ENCODE results near the gene FNDC3B. TPM values are rescaled to one million over a fixed set of nuclear protein-coding genes. Genes with fewer than 3 reads are reported as not detected.

The FNDC3B gene
- total RNA-seq, 1 donor from 2014 or later, result 54.9 TPM

GRCh38 chr3:172046268-172046915 lies 7.0 kb downstream of the FNDC3B start:
- H3K4me1 ChIP-seq, result peaks cover 5 to 34% of the 10 kb centered on the region in 2 donors
- intact Hi-C loops (cut with DNase I), result no loop called here
- peak overlapping the region in 1 of 2 donors; percentile 100 for H3K27ac ChIP-seq

GRCh38 chr3:172047567-172048115 lies 8.3 kb downstream of the FNDC3B start:
- no peak for DNase-seq (ENCODE audit: low spot score in 2 of 2)
- no peaks in the 10 kb centered on the region for H3K27me3 ChIP-seq
- H3K4me3 ChIP-seq, result no peak overlapping the region
- intact Hi-C loops (cut with DNase I), result no loop called here
- peaks cover 0 to 26% of the 10 kb centered on the region in 2 donors for H3K36me3 ChIP-seq
- H3K27ac ChIP-seq, result no peak overlapping the region
- H3K4me1 ChIP-seq, result peaks cover 5 to 36% of the 10 kb centered on the region in 2 donors
- no peaks in the 10 kb centered on the region for H3K9me3 ChIP-seq
- TF ChIP-seq, protein P1, sequence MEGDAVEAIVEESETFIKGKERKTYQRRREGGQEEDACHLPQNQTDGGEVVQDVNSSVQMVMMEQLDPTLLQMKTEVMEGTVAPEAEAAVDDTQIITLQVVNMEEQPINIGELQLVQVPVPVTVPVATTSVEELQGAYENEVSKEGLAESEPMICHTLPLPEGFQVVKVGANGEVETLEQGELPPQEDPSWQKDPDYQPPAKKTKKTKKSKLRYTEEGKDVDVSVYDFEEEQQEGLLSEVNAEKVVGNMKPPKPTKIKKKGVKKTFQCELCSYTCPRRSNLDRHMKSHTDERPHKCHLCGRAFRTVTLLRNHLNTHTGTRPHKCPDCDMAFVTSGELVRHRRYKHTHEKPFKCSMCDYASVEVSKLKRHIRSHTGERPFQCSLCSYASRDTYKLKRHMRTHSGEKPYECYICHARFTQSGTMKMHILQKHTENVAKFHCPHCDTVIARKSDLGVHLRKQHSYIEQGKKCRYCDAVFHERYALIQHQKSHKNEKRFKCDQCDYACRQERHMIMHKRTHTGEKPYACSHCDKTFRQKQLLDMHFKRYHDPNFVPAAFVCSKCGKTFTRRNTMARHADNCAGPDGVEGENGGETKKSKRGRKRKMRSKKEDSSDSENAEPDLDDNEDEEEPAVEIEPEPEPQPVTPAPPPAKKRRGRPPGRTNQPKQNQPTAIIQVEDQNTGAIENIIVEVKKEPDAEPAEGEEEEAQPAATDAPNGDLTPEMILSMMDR (IDR thresholded peaks at IDR 0.05), result no peak

More at GRCh38 chr3:172046268-172046915, 7.0 kb downstream of the FNDC3B start:
- H3K9me3 ChIP-seq, result no peaks in the 10 kb centered on the region
- no peak overlapping the region for H3K4me3 ChIP-seq
- TF ChIP-seq, protein P1 (IDR thresholded peaks at IDR 0.05), result no peak
- H3K36me3 ChIP-seq, result peaks cover 0 to 18% of the 10 kb centered on the region in 2 donors
- no peaks in the 10 kb centered on the region for H3K27me3 ChIP-seq
- no peak for DNase-seq (ENCODE audit: low spot score in 2 of 2)

GRCh38 chr3:172048599-172048998 lies 9.2 kb downstream of the FNDC3B start:
- Histone ChIP-seq H3K27me3 (no peaks in the 10 kb centered on the region), H3K4me1 (peaks cover 0 to 31% of the 10 kb centered on the region in 2 donors), H3K9me3 (no peaks in the 10 kb centered on the region), H3K27ac (no peak overlapping the region), H3K4me3 (no peak overlapping the region), H3K36me3 (peaks cover 0 to 26% of the 10 kb centered on the region in 2 donors)
- TF ChIP-seq, protein P1 (IDR thresholded peaks at IDR 0.05), result no peak
- intact Hi-C loops (cut with DNase I), result no loop called here
- no peak for DNase-seq (ENCODE audit: low spot score in 2 of 2)

- no peak for DNase-seq (ENCODE audit: low spot score in 2 of 2)
- intact Hi-C loops (cut with DNase I), result no loop called here
- no peaks in the 10 kb centered on the region for H3K9me3 ChIP-seq
- H3K4me3 ChIP-seq, result no peak overlapping the region
- H3K36me3 ChIP-seq, result peaks cover 0 to 26% of the 10 kb centered on the region in 2 donors
- TF ChIP-seq, protein P1 (IDR thresholded peaks at IDR 0.05), result no peak
- H3K27me3 ChIP-seq, result no peaks in the 10 kb centered on the region
- H3K4me1 ChIP-seq, result peaks cover 3 to 26% of the 10 kb centered on the region in 2 donors
- no peak overlapping the region for H3K27ac ChIP-seq
Measured at GRCh38 chr3:172051310-172051956, 12.1 kb downstream of the FNDC3B start.

- TF ChIP-seq, protein P1 (IDR thresholded peaks at IDR 0.05), result no peak
- intact Hi-C loops (cut with DNase I), result no loop called here
- Histone ChIP-seq H3K4me1 (peaks cover 3 to 31% of the 10 kb centered on the region in 2 donors), H3K9me3 (no peaks in the 10 kb centered on the region), H3K27me3 (no peaks in the 10 kb centered on the region), H3K36me3 (peaks cover 0 to 26% of the 10 kb centered on the region in 2 donors), H3K4me3 (no peak overlapping the region), H3K27ac (no peak overlapping the region)
- no peak for DNase-seq (ENCODE audit: low spot score in 2 of 2)
Measured at GRCh38 chr3:172051957-172052354, 12.6 kb downstream of the FNDC3B start.

Data from ascending aorta (tissue), 2 donors.